Measurements from ENCODE around the gene RASAL2.

RASAL2 gene

DNA sequence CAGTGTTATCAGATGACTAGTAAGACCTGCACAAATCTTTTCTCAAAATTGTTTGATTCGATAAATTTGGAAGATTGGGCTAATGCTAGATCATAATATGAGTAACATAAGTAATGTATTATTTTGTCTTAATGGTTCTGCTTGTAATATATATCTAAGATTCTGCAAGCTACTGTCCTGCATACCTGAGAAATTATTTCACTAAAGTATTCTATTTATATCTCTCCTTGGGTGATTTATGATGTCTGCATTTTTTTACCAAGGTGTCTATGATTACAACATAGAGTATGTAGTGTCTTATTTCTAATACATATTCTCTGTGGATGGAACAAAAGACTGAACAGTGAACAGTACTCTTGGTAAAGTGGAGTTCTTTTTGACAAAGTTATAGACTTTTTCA is 236.2 kb downstream of the RASAL2 start:
- TF ChIP-seq EZH2phosphoT487 (IDR thresholded peaks at IDR 0.05; ENCODE audit: borderline replicate concordance) = no peak
- no peak for TF ChIP-seq CTCF (conservative IDR thresholded peaks at IDR 0.05; ENCODE audit: low read length)
- Histone ChIP-seq H3K9ac (ENCODE audit: low read depth, low read length, poor library complexity, severe bottlenecking) (no peak overlapping the region), H3K79me2 (ENCODE audit: insufficient read depth, low read length) (no peaks in the 10 kb centered on the region), H3K36me3 (ENCODE audit: insufficient read depth, low read length) (no peaks in the 10 kb centered on the region), H2AFZ (ENCODE audit: low read length) (no peak overlapping the region), H3K4me1 (ENCODE audit: insufficient read depth, low read length, poor library complexity, severe bottlenecking) (no peaks in the 10 kb centered on the region), H4K20me1 (ENCODE audit: insufficient read depth, low read length, poor library complexity, severe bottlenecking) (no peaks in the 10 kb centered on the region), H3K4me3 (ENCODE audit: low read length, poor library complexity, severe bottlenecking) (no peak overlapping the region), H3K9me3 (ENCODE audit: insufficient read depth, low read depth, low read length) (no peaks in the 10 kb centered on the region), H3K9me2 (replicated peaks; ENCODE audit: low read depth, low read length) (no peaks in the 10 kb centered on the region), H3K4me2 (ENCODE audit: low read depth, low read length, poor library complexity, severe bottlenecking) (no peak overlapping the region), H3F3A (ENCODE audit: low read depth) (no peaks in the 10 kb centered on the region), H3K27me3 (ENCODE audit: insufficient read depth, low read length, poor library complexity, severe bottlenecking) (no peaks in the 10 kb centered on the region)

DNA sequence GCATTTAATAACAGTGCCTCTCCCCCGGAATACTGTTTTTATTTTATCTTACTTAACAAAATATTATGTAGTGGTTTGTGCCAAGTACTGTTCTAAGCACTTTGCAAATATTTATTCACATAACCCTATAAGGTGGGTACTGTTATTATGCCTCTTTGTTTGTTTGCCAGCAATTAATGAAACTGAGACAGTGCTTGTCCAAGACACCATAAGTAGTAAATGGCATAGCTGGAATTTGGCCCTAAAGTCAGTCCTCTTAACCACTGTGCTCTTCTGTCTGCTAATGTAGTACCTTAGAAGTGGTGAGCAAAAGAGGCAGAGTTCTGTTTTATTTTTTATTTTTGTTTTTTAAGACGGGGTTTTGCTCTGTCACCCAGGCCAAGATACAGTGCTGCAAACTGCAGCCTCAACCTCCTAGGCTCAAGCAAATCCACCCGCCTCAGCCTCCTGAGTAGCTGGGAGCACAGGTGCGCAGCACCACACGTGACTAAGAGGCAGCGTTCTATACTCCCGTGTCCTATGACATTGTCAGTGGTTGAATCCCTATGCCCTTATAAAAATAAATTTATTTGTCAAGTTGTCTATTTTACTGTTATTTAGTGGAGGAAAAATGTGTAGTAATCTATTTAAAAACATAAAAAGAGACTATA is 237.1 kb downstream of the RASAL2 start:
- H3F3A ChIP-seq (ENCODE audit: low read depth) = no peaks in the 10 kb centered on the region
- no peaks in the 10 kb centered on the region for H3K9me2 ChIP-seq (replicated peaks; ENCODE audit: low read depth, low read length)
- H3K4me3 ChIP-seq (ENCODE audit: low read length, poor library complexity, severe bottlenecking) = no peak overlapping the region
- no peaks in the 10 kb centered on the region for H3K27me3 ChIP-seq (ENCODE audit: insufficient read depth, low read length, poor library complexity, severe bottlenecking)
- no peaks in the 10 kb centered on the region for H3K36me3 ChIP-seq (ENCODE audit: insufficient read depth, low read length)
- no peaks in the 10 kb centered on the region for H3K4me1 ChIP-seq (ENCODE audit: insufficient read depth, low read length, poor library complexity, severe bottlenecking)
- H2AFZ ChIP-seq (ENCODE audit: low read length) = no peak overlapping the region
- H3K9me3 ChIP-seq (ENCODE audit: insufficient read depth, low read depth, low read length) = no peaks in the 10 kb centered on the region
- no peak overlapping the region for H3K9ac ChIP-seq (ENCODE audit: low read depth, low read length, poor library complexity, severe bottlenecking)
- H3K79me2 ChIP-seq (ENCODE audit: insufficient read depth, low read length) = no peaks in the 10 kb centered on the region
- H3K4me2 ChIP-seq (ENCODE audit: low read depth, low read length, poor library complexity, severe bottlenecking) = no peak overlapping the region
- H4K20me1 ChIP-seq (ENCODE audit: insufficient read depth, low read length, poor library complexity, severe bottlenecking) = no peaks in the 10 kb centered on the region
- TF ChIP-seq EZH2phosphoT487 (IDR thresholded peaks at IDR 0.05; ENCODE audit: borderline replicate concordance) (no peak), CTCF (conservative IDR thresholded peaks at IDR 0.05; ENCODE audit: low read length) (no peak)

- no peak overlapping the region for H3K4me3 ChIP-seq (ENCODE audit: low read length, poor library complexity, severe bottlenecking)
- H3K4me2 ChIP-seq (ENCODE audit: low read depth, low read length, poor library complexity, severe bottlenecking) = no peak overlapping the region
- no peaks in the 10 kb centered on the region for H3F3A ChIP-seq (ENCODE audit: low read depth)
- no peaks in the 10 kb centered on the region for H3K9me2 ChIP-seq (replicated peaks; ENCODE audit: low read depth, low read length)
- H3K9ac ChIP-seq (ENCODE audit: low read depth, low read length, poor library complexity, severe bottlenecking) = no peak overlapping the region
- no peaks in the 10 kb centered on the region for H3K4me1 ChIP-seq (ENCODE audit: insufficient read depth, low read length, poor library complexity, severe bottlenecking)
- H3K36me3 ChIP-seq (ENCODE audit: insufficient read depth, low read length) = no peaks in the 10 kb centered on the region
- H3K79me2 ChIP-seq (ENCODE audit: insufficient read depth, low read length) = no peaks in the 10 kb centered on the region
- no peaks in the 10 kb centered on the region for H3K27me3 ChIP-seq (ENCODE audit: insufficient read depth, low read length, poor library complexity, severe bottlenecking)
- H4K20me1 ChIP-seq (ENCODE audit: insufficient read depth, low read length, poor library complexity, severe bottlenecking) = no peaks in the 10 kb centered on the region
- TF ChIP-seq CTCF (conservative IDR thresholded peaks at IDR 0.05; ENCODE audit: low read length) (no peak), EZH2phosphoT487 (IDR thresholded peaks at IDR 0.05; ENCODE audit: borderline replicate concordance) (no peak)
- no peak overlapping the region for H2AFZ ChIP-seq (ENCODE audit: low read length)
- H3K9me3 ChIP-seq (ENCODE audit: insufficient read depth, low read depth, low read length) = no peaks in the 10 kb centered on the region
Measured at GRCh38 chr1:178335426-178335825, 241.5 kb downstream of the RASAL2 start.

Data from Loucy (cell line).